SH-SY5Y (cell line): ENCODE results near the gene TRIM36.

ENCODE experiments used
- GATA2 ChIP-seq: IDR thresholded peaks from 2 replicates; pipeline ENCODE4 v1.6.1; 2011; ENCODE audit warnings: mild to moderate bottlenecking, low read depth, low read length
- GATA3 ChIP-seq: IDR thresholded peaks from 2 replicates; pipeline ENCODE4 v1.6.1; 2011; ENCODE audit warnings: low read depth, mild to moderate bottlenecking, low read length, moderate library complexity

- TF ChIP-seq GATA2 (no peak), GATA3 (no peak)
Observed at GRCh38 chr5:115100319-115100955, 69.3 kb downstream of the TRIM36 start.
